HPDE6-E6E7 (cell line): ENCODE measurements around the gene MAGEB6.
"Not testable (repeated sequence)": the region's sequence is repeated elsewhere in the genome, so short reads cannot be mapped to it uniquely, and the experiment has no call there.

ENCODE experiments used
- DNase-seq: peaks from one replicate; pipeline ENCODE4 v3.0.0; 2011; ENCODE audit warnings: missing footprints; ENCODE audit errors: extremely low spot score

The MAGEB6 gene

GRCh38 chrX:26192204-26192603 is at the start of gene MAGEB6:
TSS of gene MAGEB6 (plus strand) at chrX:26192440. CDS start at chrX:26193847, 1,407 bp downstream.
- no peak for DNase-seq

- DNase-seq: no peak
Observed at GRCh38 chrX:26146024-26146423, 46.2 kb upstream of the MAGEB6 start.

- DNase-seq: no peak
Observed at GRCh38 chrX:26160301-26160700, 31.9 kb upstream of the MAGEB6 start, which contains the start of gene MAGEB6B. TSS of gene MAGEB6B (plus strand) at chrX:26160601. CDS start at chrX:26160601, 0 bp downstream.

- no peak for DNase-seq
Observed at GRCh38 chrX:26203561-26203960, 11.3 kb downstream of the MAGEB6 start.

GRCh38 chrX:26204717-26205116 is 12.5 kb downstream of the MAGEB6 start:
- DNase-seq: not testable (repeated sequence)

GRCh38 chrX:26208012-26208411 is 15.8 kb downstream of the MAGEB6 start:
- DNase-seq: no peak

GRCh38 chrX:26215869-26216268 is 23.6 kb downstream of the MAGEB6 start, which contains the start of gene MAGEB5:
TSS of gene MAGEB5 (plus strand) at chrX:26216169. CDS start at chrX:26217302, 1,133 bp downstream.
- DNase-seq: no peak

- DNase-seq: no peak
Observed at GRCh38 chrX:26219351-26219750, 27.1 kb downstream of the MAGEB6 start.

- no peak for DNase-seq
Observed at GRCh38 chrX:26234177-26234576, 41.9 kb downstream of the MAGEB6 start.
